ENCODE results near the gene TKT.
A peak's percentile ranks its signal among the peaks of the same experiment; 100 is the strongest.

The TKT gene

GRCh38 chr3:53221345-53221744 is 34.5 kb downstream of the TKT start:
- no peak overlapping the region for H3K27ac ChIP-seq
- TF ChIP-seq CTCF (IDR thresholded peaks at IDR 0.05): no peak
- no peak for TF ChIP-seq ZFX (IDR thresholded peaks at IDR 0.05; ENCODE audit: borderline replicate concordance)

GRCh38 chr3:53219895-53220483 is 35.8 kb downstream of the TKT start:
- peak overlapping the region; percentile 23; the same call in 1 of the 2 replicates for H3K27ac ChIP-seq
- no peak for TF ChIP-seq ZFX (IDR thresholded peaks at IDR 0.05; ENCODE audit: borderline replicate concordance)
- peak; percentile 99 for TF ChIP-seq CTCF (IDR thresholded peaks at IDR 0.05)

GRCh38 chr3:53218131-53218530 is 37.7 kb downstream of the TKT start:
- no peak overlapping the region for H3K27ac ChIP-seq
- TF ChIP-seq CTCF (IDR thresholded peaks at IDR 0.05) (no peak), ZFX (IDR thresholded peaks at IDR 0.05; ENCODE audit: borderline replicate concordance) (no peak)

- no peak overlapping the region for H3K27ac ChIP-seq
These were observed 38.6 kb downstream of the TKT start for GRCh38 chr3:53217175-53217574.

GRCh38 chr3:53216723-53217122 is 39.1 kb downstream of the TKT start:
- H3K27ac ChIP-seq: no peak overlapping the region
- TF ChIP-seq ZFX (IDR thresholded peaks at IDR 0.05; ENCODE audit: borderline replicate concordance): no peak
- TF ChIP-seq CTCF (IDR thresholded peaks at IDR 0.05): no peak

More at GRCh38 chr3:53217175-53217574, 38.6 kb downstream of the TKT start:
- TF ChIP-seq ZFX (IDR thresholded peaks at IDR 0.05; ENCODE audit: borderline replicate concordance) (no peak), CTCF (IDR thresholded peaks at IDR 0.05) (no peak)

GRCh38 chr3:53215816-53216215 is 40.0 kb downstream of the TKT start:
- TF ChIP-seq CTCF (IDR thresholded peaks at IDR 0.05) (no peak), ZFX (IDR thresholded peaks at IDR 0.05; ENCODE audit: borderline replicate concordance) (no peak)
- H3K27ac ChIP-seq: no peak overlapping the region

- no peak overlapping the region for H3K27ac ChIP-seq
- TF ChIP-seq CTCF (IDR thresholded peaks at IDR 0.05): no peak
- no peak for TF ChIP-seq ZFX (IDR thresholded peaks at IDR 0.05; ENCODE audit: borderline replicate concordance)
These were observed 42.5 kb downstream of the TKT start for GRCh38 chr3:53213276-53213675.

Data from 22Rv1 (cell line).